HepG2 (cell line): ENCODE data around the gene NSUN6. TPM values are rescaled to one million over a fixed set of nuclear protein-coding genes. Genes with fewer than 3 reads are reported as not detected.

ENCODE experiments used
- BHLHE40 ChIP-seq: IDR thresholded peaks from 2 replicates; pipeline ENCODE4 v1.6.1; 2011; ENCODE audit warnings: low read length, improper control_type of control experiment
- HNRNPLL ChIP-seq: fragments of 200-400 bp; formaldehyde crosslinking; IDR thresholded peaks from 2 replicates; pipeline ENCODE4 v1.6.1; 2017; ENCODE audit warnings: mild to moderate bottlenecking, low read depth, low read length; ENCODE audit not compliant: poor library complexity, severe bottlenecking
- MYNN ChIP-seq: sonication (generic); formaldehyde crosslinking; IDR thresholded peaks from 2 replicates; pipeline ENCODE4 v1.4.0; 2020; ENCODE audit warnings: mild to moderate bottlenecking, low read depth, missing genetic modification reagents
- NAIF1 ChIP-seq: sonication (generic); formaldehyde crosslinking; IDR thresholded peaks from 2 replicates; pipeline ENCODE4 v1.5.0; 2020; ENCODE audit warnings: mild to moderate bottlenecking, missing genetic modification reagents, borderline replicate concordance
- PHF21A ChIP-seq: sonication (generic); formaldehyde crosslinking; IDR thresholded peaks from 2 replicates; pipeline ENCODE4 v1.5.0; 2020; ENCODE audit warnings: mild to moderate bottlenecking, missing genetic modification reagents
- U2AF2 ChIP-seq: fragments of 200-400 bp; formaldehyde crosslinking; IDR thresholded peaks from 2 replicates; pipeline ENCODE4 v1.6.1; 2017; ENCODE audit warnings: low read depth, mild to moderate bottlenecking, low read length
- ZNF350 ChIP-seq: sonication (generic); formaldehyde crosslinking; IDR thresholded peaks from 2 replicates; pipeline ENCODE4 v1.4.0; 2020; ENCODE audit warnings: mild to moderate bottlenecking, low read depth, missing genetic modification reagents, borderline replicate concordance
- ZNF354B ChIP-seq: sonication (generic); formaldehyde crosslinking; IDR thresholded peaks from 2 replicates; pipeline ENCODE4 v1.8.0; 2022; ENCODE audit warnings: mild to moderate bottlenecking, missing genetic modification reagents
- ZNF446 ChIP-seq: sonication (generic); formaldehyde crosslinking; IDR thresholded peaks from 2 replicates; pipeline ENCODE4 v1.5.0; 2020; ENCODE audit warnings: mild to moderate bottlenecking, missing genetic modification reagents
- ZNF460 ChIP-seq: sonication (generic); formaldehyde crosslinking; IDR thresholded peaks from 2 replicates; pipeline ENCODE4 v1.5.1; 2020; ENCODE audit warnings: missing genetic modification reagents, mild to moderate bottlenecking, borderline replicate concordance
- ZNF547 ChIP-seq: sonication (generic); formaldehyde crosslinking; IDR thresholded peaks from 2 replicates; pipeline ENCODE4 v1.5.1; 2020; ENCODE audit warnings: mild to moderate bottlenecking, missing genetic modification reagents
- ZNF562 ChIP-seq: sonication (generic); formaldehyde crosslinking; IDR thresholded peaks from 2 replicates; pipeline ENCODE4 v1.8.0; 2022; ENCODE audit warnings: missing genetic modification reagents, borderline replicate concordance
- ZNF598 ChIP-seq: sonication (generic); formaldehyde crosslinking; IDR thresholded peaks from 2 replicates; pipeline ENCODE4 v1.5.1; 2020; ENCODE audit warnings: mild to moderate bottlenecking, missing genetic modification reagents, borderline replicate concordance
- ZNF788 ChIP-seq: sonication (generic); formaldehyde crosslinking; IDR thresholded peaks from 2 replicates; pipeline ENCODE4 v1.5.0; 2020; ENCODE audit warnings: mild to moderate bottlenecking, missing genetic modification reagents, borderline replicate concordance
- polyA plus RNA-seq, 8 experiments: library from polyadenylated mRNA; depleted of rRNA in 3 of 8; stranded (reverse) in 7 of 8; unstranded in 1 of 8; fragments of >200 nt; fragmentation: Illumina TruSeq in 4 of 8; extraction: Trizol in 4 of 8; gene quantifications; 2 replicates each; pipeline versions ENCODE4 v1.2.1 to v1.2.3, GENCODE V29; 2011 to 2016; ENCODE audit warnings: low read depth in 4 of 8, missing spikeins in 1 of 8, mixed read lengths in 1 of 8; ENCODE audit not compliant: insufficient read depth in 1 of 8
- total RNA-seq, 5 experiments: library from RNA; depleted of rRNA; stranded (reverse); fragments of >200 nt; fragmentation: Illumina TruSeq; extraction: Trizol; gene quantifications; 2 replicates each; pipeline ENCODE4 v1.2.3, GENCODE V29; 2016; ENCODE audit warnings: low read depth in 1 of 5
- TF ChIP-seq, protein P1 (sequence below): IDR thresholded peaks from 2 replicates; pipeline ENCODE4 v1.6.1; 2016; ENCODE audit warnings: low read depth, borderline replicate concordance
- TF ChIP-seq, protein P2 (sequence below): sonication (generic); formaldehyde crosslinking; IDR thresholded peaks from 2 replicates; pipeline ENCODE4 v1.4.0; 2020; ENCODE audit warnings: mild to moderate bottlenecking, low read depth, missing genetic modification reagents
- TF ChIP-seq, protein P3 (sequence below): sonication (generic); formaldehyde crosslinking; IDR thresholded peaks from 2 replicates; pipeline ENCODE4 v1.4.0; 2020; ENCODE audit warnings: mild to moderate bottlenecking, missing genetic modification reagents
- TF ChIP-seq, protein P4 (sequence below): sonication (generic); formaldehyde crosslinking; IDR thresholded peaks from 2 replicates; pipeline ENCODE4 v1.4.0; 2020; ENCODE audit warnings: missing genetic modification reagents
- TF ChIP-seq, protein P5 (sequence below): IDR thresholded peaks from 2 replicates; pipeline ENCODE4 v1.6.1; 2016; ENCODE audit warnings: missing compliant biosample characterization, missing genetic modification reagents, borderline replicate concordance

NSUN6 gene
- total and polyA plus RNA-seq, 2 of the 13 experiments (the other 11 are each of a cell fraction or from before 2014, with no cell fraction given) = 17.2 to 19.3 TPM

DNA sequence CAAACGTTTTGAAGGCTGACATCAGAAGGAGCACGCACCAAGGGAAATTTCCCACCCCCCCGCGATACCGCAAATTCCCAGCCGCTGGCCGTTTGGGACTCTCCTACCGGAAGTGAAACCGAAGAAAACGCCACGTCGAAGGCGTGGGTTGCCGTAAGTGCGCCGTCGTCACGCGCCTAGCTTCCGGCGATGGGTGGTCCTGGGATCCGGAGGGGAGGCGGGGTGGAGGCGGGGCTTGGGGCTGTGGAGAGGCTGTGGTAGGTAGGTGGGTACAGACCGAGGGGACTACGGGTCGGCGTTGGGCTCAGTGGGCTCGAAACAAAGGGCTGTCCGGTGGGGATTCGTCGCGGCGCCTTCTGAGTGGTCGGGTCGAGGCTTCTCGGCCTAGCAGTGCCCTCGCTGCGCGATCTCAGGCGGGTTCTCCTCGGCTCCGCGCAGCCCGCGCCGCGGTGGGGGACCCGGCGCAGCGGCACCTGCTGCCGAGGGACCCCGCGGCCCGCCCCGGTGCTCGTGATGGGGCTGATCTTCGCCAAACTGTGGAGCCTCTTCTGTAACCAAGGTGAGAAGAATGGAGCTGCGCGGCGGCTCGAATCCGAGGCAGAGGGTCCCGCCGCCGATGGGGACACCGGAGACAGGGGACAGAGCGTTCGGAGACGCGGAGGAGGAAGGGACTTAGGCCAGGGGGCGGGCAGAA, 7.9 kb upstream of the NSUN6 start, which contains the start of gene ARL5B (continued):
- TF ChIP-seq, protein P1, sequence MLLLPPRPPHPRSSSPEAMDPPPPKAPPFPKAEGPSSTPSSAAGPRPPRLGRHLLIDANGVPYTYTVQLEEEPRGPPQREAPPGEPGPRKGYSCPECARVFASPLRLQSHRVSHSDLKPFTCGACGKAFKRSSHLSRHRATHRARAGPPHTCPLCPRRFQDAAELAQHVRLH (CRISPR knock-in tag) = no peak
- TF ChIP-seq, protein P2, sequence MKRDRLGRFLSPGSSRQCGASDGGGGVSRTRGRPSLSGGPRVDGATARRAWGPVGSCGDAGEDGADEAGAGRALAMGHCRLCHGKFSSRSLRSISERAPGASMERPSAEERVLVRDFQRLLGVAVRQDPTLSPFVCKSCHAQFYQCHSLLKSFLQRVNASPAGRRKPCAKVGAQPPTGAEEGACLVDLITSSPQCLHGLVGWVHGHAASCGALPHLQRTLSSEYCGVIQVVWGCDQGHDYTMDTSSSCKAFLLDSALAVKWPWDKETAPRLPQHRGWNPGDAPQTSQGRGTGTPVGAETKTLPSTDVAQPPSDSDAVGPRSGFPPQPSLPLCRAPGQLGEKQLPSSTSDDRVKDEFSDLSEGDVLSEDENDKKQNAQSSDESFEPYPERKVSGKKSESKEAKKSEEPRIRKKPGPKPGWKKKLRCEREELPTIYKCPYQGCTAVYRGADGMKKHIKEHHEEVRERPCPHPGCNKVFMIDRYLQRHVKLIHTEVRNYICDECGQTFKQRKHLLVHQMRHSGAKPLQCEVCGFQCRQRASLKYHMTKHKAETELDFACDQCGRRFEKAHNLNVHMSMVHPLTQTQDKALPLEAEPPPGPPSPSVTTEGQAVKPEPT (CRISPR knock-in tag) = no peak
- no peak for TF ChIP-seq ZNF460 (CRISPR knock-in tag)
- TF ChIP-seq ZNF788 (CRISPR knock-in tag) = peak; percentile 87; the same call in 1 of the 2 replicates
- TF ChIP-seq BHLHE40 = peak; percentile 58
- TF ChIP-seq, protein P3, sequence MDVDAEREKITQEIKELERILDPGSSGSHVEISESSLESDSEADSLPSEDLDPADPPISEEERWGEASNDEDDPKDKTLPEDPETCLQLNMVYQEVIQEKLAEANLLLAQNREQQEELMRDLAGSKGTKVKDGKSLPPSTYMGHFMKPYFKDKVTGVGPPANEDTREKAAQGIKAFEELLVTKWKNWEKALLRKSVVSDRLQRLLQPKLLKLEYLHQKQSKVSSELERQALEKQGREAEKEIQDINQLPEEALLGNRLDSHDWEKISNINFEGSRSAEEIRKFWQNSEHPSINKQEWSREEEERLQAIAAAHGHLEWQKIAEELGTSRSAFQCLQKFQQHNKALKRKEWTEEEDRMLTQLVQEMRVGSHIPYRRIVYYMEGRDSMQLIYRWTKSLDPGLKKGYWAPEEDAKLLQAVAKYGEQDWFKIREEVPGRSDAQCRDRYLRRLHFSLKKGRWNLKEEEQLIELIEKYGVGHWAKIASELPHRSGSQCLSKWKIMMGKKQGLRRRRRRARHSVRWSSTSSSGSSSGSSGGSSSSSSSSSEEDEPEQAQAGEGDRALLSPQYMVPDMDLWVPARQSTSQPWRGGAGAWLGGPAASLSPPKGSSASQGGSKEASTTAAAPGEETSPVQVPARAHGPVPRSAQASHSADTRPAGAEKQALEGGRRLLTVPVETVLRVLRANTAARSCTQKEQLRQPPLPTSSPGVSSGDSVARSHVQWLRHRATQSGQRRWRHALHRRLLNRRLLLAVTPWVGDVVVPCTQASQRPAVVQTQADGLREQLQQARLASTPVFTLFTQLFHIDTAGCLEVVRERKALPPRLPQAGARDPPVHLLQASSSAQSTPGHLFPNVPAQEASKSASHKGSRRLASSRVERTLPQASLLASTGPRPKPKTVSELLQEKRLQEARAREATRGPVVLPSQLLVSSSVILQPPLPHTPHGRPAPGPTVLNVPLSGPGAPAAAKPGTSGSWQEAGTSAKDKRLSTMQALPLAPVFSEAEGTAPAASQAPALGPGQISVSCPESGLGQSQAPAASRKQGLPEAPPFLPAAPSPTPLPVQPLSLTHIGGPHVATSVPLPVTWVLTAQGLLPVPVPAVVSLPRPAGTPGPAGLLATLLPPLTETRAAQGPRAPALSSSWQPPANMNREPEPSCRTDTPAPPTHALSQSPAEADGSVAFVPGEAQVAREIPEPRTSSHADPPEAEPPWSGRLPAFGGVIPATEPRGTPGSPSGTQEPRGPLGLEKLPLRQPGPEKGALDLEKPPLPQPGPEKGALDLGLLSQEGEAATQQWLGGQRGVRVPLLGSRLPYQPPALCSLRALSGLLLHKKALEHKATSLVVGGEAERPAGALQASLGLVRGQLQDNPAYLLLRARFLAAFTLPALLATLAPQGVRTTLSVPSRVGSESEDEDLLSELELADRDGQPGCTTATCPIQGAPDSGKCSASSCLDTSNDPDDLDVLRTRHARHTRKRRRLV = no peak; the same call in 1 of the 2 replicates
- TF ChIP-seq, protein P4, sequence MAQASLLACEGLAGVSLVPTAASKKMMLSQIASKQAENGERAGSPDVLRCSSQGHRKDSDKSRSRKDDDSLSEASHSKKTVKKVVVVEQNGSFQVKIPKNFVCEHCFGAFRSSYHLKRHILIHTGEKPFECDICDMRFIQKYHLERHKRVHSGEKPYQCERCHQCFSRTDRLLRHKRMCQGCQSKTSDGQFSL (CRISPR knock-in tag) = peak; percentile 82; the same call in 1 of the 2 replicates
- TF ChIP-seq, protein P5, sequence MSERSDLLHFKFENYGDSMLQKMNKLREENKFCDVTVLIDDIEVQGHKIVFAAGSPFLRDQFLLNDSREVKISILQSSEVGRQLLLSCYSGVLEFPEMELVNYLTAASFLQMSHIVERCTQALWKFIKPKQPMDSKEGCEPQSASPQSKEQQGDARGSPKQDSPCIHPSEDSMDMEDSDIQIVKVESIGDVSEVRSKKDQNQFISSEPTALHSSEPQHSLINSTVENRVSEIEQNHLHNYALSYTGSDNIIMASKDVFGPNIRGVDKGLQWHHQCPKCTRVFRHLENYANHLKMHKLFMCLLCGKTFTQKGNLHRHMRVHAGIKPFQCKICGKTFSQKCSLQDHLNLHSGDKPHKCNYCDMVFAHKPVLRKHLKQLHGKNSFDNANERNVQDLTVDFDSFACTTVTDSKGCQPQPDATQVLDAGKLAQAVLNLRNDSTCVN = no peak
- TF ChIP-seq NAIF1 (CRISPR knock-in tag) = peak; percentile 71; the same call in 1 of the 2 replicates
- peak; percentile 88 for TF ChIP-seq HNRNPLL
- TF ChIP-seq ZNF547 (CRISPR knock-in tag) = no peak
- no peak for TF ChIP-seq ZNF446 (CRISPR knock-in tag)
- TF ChIP-seq ZNF354B (CRISPR knock-in tag) = no peak
- no peak for TF ChIP-seq U2AF2
- 0 out of 2 replicates have a peak, but pooled peaks have one; percentile 24 for TF ChIP-seq ZNF562 (CRISPR knock-in tag)
- TF ChIP-seq ZNF598 (CRISPR knock-in tag) = no peak
- peak; percentile 76 for TF ChIP-seq PHF21A
- TF ChIP-seq MYNN = no peak
- peak; percentile 55; the same call in 1 of the 2 replicates for TF ChIP-seq ZNF350 (CRISPR knock-in tag)
